ENCODE data around the gene SEMA3E.
"Not testable (repeated sequence)": the region's sequence is repeated elsewhere in the genome, so short reads cannot be mapped to it uniquely, and the experiment has no call there.

The SEMA3E gene

DNA sequence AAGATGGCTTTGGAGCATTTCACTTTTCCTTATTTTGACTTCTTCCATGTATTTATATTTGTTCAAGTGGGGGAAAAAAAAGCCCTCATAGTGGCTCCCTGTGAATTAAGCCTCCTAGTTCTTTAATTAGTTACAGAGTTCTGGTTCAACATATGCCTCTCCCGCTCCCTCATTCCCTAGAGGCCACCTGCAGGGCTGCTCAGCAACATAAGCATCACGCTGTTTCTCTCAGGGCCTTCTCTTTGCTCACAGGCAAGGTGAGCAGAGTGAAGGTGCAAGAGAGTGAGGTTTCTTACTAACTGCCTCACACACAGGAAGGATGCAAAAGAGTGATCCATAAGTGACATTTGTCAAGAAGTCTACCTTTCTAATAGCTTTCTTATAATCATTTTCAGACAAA is 196.7 kb downstream of the SEMA3E start:
- DNase-seq (ENCODE audit: low read depth, low spot score) = no peak

DNA sequence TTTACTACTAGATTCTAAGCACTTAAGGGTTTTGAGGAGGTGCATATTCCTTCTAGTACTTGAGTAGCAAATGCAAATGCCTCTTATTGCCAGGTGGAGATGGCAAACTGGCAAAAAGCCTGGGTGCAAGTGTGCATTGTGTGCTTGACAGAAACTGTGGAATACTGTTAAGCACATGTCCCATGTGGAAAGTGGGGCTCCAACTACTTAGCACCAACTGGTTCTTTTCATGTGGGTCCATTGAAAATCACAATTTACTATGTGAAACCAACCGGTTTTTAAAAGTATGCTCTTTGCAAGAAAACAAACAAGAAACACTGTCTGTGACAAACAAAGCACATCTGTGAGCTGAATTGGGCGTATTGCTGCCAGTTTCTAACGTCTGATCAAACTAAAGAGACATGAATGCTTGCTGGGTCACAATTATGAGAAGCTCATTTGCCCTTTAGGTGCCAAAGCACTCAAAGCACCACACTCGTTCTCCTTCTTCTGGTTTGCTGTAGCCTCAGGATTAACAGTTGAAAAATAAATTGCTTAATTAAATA is 197.4 kb downstream of the SEMA3E start:
- no peak for DNase-seq (ENCODE audit: low read depth, low spot score)

DNA sequence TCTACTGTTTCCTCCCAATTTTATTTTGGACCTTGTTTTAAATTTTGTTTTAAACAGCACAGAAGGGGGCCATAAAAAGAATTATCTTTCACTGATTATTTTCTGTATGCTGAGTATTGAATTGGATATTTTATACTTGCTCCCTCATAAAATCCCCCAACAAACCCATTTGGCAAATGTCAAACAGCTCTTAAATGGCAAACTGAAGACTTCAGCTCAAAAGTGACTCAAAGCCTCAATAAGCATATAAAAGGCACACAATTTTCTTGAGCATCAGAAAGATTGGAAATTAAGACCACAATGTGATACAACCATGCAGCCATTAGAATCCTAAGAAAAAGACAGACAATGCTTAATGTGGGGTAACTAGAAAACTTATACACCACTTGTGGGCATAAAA is 199.2 kb downstream of the SEMA3E start:
- DNase-seq (ENCODE audit: low read depth, low spot score) = no peak

DNA sequence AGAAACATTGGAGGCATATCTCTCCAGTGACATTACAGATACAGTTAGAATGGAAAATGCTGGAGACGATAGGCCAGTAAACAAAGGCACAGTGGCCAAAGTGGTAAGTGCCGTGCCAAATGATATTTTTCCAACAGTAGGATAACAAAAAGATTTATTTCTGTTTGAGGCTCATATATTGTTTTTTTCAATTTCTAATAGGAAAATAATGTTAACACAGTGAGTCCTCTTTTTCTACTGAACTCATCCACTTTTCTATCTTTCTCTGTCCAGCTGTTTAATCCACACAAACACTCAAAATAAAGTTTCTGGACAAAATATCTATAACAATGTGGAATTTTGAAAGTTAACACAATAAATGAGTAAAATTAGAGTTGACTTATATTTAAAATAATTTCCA is 201.3 kb downstream of the SEMA3E start:
- no peak for DNase-seq (ENCODE audit: low read depth, low spot score)

DNA sequence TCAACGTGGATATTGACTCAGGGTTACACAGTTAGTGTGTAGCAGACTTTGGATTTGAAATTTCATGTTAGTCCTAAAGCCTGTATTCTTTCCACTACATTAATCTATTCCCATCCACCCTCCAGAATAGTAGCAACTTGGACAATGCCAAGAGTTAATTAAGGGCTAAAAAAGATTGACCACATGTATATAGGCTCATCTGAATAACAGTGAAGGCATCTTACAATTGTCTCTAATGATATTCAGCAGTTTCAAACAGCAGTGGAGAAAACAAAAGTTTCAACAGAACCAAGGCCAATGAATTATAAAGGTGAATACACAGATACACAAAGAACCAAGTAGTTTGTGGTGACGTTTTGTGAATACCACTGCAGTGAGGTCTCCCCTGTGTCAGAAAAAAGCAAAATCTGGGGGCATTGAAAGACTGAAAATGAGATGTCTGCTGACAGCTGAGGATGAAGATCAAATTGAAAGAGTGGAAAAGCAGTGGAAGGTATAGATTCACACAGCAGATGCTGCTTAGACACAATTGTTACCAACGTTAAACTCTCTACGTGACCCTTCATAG is 202.8 kb downstream of the SEMA3E start:
- no peak for DNase-seq (ENCODE audit: low read depth, low spot score)

DNA sequence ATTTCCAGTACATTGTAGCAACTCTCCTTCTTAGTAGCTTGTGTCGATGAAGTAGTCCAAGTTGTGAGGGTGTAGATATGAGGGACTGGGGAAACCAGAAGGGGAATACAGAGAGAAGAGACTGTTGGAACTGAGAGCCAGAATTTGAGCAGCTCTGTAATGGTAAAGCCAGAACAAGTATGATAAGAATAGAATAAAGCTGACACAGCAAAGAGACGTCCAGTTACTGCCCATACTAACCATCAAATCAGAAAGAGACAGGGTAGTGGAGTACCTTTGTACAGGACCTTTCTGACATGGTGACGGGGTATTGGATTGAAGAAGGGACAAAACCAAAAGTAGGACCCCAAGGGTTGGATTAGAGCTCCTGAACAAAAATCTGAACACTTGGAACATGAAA is 206.0 kb downstream of the SEMA3E start:
- no peak for DNase-seq (ENCODE audit: low read depth, low spot score)

DNA sequence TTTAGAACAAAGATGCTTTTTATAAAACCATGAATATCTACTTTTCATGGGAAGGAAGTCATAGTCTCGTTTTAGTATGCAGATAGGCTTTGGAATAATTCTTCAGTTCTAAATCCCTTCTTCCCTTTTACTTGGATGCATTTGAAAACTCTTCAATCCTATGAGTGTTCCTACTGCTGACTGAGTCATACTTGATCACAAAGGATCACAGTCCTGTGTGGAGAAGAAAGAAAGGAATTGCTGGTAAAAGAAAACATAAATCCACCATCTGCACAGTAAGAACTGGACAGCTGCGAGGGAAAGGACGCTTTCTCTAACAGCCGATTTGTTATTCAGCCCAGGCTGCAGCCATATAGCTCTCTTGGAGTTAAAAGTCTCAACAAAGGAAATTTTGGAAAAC is 209.9 kb downstream of the SEMA3E start:
- DNase-seq (ENCODE audit: low read depth, low spot score) = no peak

DNA sequence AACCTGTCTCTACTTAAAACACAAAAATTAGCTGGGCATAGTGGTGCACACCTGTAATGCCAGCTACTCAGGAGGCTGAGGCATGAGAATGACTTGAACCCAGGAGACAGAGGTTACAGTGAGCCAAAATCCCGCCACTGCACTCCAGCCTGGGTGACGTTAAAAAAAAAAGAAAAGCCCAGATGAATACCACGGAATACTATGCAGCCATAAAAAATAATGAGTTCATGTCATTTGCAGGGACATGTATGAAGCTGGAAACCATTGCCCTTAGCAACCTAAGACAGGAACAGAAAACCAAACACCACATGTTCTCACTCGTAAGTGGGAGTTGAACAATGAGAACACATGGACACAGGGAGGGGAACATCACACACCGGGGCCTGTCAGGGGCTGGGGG is 218.7 kb downstream of the SEMA3E start:
- DNase-seq (ENCODE audit: low read depth, low spot score) = not testable (repeated sequence)

DNA sequence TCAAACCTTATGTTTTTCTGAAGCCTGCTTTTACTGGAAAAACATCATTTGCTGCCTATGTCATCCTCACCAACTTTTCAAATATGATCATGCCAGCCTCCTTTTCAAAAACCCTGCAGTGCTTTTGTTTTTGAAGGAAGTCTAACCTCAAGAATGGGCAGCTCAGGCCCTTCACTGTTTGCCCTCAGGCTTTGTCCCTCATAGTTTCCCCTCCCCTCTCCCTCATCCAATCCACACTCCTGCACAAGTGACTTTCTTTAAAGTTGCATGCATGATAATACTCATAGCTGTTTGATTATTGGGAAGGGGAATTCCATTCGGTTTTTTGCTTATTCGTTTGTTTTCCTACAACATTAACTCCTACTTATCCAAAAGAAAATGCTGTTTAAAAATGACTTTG is 219.4 kb downstream of the SEMA3E start:
- peak; percentile 81 for DNase-seq (ENCODE audit: low read depth, low spot score)

DNA sequence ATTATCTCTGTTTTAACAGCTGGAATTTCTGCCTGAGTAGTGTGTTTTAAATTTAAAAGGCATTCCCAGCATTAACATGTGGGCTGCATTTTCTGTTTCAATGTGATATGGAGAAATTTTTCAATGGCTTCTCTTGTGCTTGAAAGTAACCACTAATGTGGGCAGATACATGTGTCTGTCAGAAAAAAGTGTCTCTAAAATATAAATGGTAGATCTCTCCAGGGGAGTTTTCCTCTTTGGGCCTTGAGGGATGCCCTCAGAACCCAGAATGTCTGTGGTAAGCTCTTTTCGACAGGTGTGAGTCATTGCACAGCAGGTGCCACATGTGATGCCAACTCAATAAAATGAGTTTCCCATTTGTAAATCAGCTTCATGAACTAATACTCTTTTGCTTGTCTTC is 221.1 kb downstream of the SEMA3E start:
- DNase-seq (ENCODE audit: low read depth, low spot score) = no peak

DNA sequence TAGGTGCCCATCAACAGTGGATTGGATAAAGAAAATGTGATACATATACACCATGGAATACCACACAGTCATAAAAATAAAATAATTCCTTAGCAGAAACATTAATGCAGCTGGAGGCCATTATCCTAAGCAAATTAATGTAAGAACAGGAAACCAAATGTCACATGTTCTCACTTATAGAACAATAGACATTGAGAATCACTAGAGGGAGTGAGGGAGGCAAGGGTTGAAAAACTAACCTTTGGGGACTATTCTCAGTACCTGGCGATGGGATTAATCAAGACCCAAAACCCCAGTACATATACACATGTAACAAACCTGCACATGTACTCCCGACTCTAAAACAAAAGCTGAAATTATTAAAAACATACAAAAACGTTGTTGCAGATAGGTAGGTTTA is 222.6 kb downstream of the SEMA3E start:
- no peak for DNase-seq (ENCODE audit: low read depth, low spot score)

DNA sequence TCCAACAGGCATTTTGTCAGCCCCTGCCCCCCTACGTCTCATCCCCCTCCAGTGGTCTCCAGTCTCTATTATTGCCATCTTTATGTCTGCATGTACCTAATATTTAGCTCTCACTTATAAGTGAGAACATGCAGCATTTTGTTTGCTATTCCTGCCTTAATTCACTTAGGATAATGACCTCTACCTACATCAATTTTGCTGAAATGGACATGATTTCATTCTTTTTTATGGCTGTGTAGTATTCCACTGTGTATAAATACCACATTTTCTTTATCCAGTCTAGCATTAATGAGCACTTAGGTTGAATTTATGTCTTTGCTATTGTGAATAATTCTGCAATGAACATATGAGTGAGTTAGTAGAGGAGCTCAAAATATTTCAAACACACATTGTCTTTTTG is 229.9 kb downstream of the SEMA3E start:
- DNase-seq (ENCODE audit: low read depth, low spot score) = no peak

DNA sequence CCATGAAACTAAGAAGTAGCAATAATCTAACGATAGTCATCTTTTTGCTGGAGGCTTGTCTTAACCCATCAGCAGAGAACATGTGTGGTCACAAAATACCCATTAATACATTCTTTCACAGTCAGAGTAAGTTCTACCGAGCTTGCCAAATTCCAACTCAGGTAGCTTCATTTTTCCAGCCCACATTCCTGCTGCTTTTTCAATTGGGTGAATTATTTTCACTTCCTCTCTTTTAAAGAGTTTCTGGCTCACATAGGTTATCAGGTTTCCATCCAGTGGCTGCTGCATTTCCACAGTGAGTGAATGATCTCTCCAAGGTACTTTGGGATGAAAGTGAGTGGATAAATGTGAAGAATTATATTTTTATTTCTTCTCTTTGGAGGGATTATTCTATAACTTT is 233.1 kb downstream of the SEMA3E start:
- no peak for DNase-seq (ENCODE audit: low read depth, low spot score)

DNA sequence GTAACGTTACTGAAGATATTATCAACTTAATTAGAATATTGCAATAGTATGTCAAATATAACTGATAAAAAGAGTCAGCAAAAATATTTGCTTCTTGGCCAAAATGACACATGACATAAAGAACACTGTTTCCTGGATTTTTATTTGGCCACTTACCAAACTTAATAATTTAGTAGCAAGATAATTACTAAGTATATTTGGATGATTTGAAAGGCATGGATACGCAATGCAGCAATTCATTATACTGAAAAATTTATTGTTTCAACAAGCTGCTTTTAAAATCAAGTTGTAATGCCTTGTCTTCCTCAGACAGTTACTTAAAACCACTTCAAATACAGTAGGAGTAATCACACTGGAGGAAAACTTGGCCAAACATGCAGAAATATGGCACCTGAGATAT is 234.0 kb downstream of the SEMA3E start:
- no peak for DNase-seq (ENCODE audit: low read depth, low spot score)

DNA sequence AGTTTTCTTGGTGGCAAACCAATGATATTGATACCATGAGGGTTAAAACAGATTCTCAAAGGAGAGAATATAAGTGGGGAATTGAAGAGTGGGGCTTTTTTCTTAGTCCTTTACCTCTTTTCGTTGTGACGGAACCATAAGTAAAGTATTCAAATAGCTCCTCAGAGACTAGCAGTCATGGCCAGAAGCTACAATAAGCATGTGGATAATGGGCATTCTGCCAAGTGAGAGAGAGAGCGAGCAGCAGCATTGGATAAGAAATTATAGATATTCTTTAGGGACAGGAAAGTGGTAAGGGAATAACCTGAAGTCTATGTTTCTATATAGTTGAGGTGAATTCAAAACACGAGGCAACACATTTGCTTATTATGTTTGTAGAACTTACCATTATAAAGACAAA is 235.1 kb downstream of the SEMA3E start:
- no peak for DNase-seq (ENCODE audit: low read depth, low spot score)

DNA sequence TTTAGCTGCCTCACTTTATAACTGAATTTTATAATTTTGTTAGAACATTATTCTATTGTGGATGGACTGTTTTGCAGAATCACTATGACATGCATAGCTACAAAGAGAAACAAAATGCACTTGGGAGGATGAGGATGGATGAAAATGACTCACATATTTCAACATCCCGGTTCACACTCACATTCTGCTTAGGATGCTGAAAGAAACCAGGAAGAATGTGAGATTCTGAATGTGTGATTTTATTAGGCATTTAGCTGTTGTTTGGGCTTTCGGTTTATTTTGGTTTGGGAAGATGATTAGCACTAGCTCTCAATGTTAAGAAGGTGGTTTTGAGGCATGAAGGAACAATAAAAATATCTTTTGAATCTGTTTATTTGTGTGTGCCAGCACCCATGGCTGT is 235.5 kb downstream of the SEMA3E start:
- no peak for DNase-seq (ENCODE audit: low read depth, low spot score)

DNA sequence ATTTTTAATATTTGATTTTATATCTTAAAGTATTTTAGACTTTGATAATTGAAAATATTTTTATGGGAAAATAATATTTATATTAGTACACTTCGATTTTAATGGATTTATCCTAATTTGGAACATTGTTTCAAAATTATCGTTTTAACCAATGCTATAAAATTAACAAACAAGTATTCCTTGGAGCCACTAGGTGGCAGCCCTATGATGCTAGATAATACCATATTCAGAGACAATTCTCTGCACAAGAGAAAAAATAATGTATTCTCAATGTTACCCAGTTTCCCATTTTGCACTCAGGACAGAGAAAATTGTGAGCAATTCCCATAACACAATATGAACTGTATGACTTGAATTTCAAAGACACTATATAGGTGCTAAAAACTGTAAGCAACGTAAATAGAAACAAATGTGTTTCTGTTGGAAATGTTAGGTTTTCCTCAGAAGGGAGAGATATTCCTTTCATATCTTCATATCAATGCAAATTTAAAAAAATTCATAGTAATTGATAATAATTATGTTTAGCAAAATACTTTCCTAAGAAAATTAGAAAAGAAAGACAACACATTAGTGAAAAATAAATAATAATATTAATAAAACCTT is 237.8 kb downstream of the SEMA3E start:
- DNase-seq (ENCODE audit: low read depth, low spot score) = no peak

DNA sequence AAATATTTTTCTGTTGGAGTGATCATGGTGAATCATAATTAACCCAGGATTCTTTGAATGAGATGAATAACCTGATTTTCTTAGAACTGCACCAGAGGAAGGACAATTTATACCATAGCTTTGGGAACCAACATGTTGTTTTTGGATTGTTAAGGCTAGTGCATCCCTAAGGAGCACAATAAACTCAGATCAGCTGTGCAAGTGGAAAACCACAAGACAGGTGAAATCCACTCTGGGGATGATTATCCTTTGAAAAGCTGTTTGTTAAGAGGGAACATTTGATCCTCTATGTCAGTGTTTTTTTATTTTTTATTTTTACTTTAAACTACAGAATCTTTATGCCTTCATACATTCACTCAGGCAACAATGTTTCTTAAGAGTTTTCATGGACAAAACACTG is 254.2 kb downstream of the SEMA3E start:
- DNase-seq (ENCODE audit: low read depth, low spot score) = no peak

DNA sequence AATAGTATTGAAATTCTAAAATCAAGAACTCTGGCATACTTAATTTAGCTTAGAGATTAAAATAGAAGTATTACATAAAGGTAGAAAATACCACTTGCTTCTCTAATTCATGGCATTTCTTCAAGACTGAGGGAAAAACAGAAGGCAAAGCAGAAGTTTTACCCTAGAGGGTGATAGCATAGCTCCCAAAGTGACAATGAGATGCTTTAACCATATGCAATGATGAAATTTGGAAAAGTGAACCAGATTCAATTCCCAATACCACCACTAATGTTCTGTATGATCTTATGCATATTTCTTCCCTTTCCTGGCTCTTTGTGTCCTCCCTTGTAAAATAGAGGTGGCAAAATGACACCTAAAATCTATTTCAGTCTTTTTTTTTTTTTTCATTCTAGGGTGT is 260.5 kb downstream of the SEMA3E start:
- no peak for DNase-seq (ENCODE audit: low read depth, low spot score)

DNA sequence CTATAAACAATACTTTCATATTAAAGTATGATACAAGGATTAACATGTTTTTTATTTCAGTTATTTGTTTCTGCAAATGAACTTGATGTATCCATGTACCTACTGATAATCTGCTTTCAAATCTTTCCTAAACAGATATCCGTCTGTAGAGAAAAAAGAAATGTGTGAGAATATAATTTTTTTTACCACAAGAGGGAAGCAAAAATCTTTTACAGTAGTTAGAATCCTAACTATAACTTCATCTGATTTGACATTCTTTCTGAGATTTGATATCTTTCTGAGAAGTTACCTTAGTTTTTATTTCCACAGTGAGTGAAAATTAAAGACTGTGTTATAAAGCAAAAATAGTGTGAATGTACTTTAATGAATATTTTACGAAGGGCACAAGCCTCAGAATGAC is 282.3 kb downstream of the SEMA3E start:
- DNase-seq (ENCODE audit: low read depth, low spot score) = no peak

DNA sequence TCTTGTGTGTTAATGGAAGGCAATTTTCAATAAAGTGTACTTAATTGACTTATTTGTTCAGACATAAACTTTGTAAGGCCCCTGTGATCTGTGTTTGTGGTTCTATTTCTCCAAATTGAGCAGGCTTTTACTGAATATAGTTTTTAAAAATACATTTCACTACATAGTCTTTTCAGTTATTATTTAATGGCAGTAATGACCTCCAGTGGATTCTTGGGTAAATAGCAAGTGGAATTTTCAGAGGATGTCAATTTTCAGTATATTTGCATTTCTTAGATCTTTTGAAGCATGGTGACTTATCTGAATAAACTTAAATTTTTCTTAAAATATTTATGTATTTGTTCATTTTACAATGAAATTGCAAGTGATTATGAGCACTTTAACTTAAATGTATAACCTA is 283.2 kb downstream of the SEMA3E start:
- no peak for DNase-seq (ENCODE audit: low read depth, low spot score)

DNA sequence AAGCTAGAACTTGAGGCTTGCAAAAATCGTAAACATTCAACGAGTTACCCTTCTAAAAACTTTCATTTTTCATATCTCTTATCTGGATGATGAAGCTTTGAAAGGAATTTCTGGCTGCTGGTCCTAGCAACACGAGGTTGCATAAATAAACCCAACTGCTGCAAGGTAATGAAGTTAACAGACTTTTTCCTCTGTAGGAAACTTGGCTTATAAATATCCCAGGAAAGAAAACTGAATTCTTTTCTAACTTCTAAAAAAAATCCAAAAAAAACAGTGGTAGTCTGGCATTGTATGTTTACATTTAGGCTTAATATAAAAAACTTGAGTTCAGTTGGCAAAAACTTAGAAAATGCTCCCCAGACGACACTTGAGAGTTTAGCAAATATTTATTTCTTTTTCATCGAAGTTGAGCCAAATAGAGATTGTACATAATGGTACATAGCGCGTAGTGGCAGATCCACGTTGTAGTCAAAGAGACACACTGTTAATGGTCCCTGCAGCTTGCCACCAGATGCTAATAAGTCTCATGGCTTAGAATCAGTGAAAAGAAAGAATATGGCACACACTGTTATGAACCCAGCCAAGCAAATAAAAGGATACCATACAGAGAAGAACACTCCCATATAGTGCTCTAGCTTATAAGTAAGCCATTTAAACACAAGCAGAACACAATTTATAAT is 285.9 kb downstream of the SEMA3E start:
- no peak for DNase-seq (ENCODE audit: low read depth, low spot score)

DNA sequence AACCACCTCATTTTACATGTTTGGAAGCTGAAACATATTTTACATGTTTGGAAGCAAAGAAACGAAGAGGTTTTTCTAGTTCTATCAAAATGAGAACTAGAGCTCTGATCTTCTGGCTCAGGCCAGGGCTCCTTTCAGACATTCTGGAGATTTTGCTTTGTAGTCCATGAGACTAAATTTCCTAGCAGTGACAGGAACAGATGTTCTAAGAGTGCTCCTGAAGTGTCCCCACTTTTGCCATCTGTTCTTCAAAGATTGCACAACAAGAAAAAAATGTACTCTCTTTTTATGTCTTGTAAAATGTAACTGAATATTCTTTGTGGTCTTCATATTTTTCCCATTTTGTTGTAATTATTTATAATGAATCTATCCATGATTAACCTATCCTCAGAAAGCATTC is 289.8 kb downstream of the SEMA3E start:
- DNase-seq (ENCODE audit: low read depth, low spot score) = no peak
